Activated CD4-positive, alpha-beta T cell treated with anti-CD3 and anti-CD28 coated beads, Interleukin-2, amount 50 U/mL, for 4 hours (primary cell): ENCODE data around the gene FOLR2.

Source experiments
- DNase-seq, 2 experiments: peaks; one replicate each; pipeline ENCODE4 v3.0.0-alpha.2; 2020

Gene FOLR2

GRCh38 chr11:72208281-72208680 is 8.3 kb upstream of the FOLR2 start:
- no peak for DNase-seq

- no peak for DNase-seq
Measured at GRCh38 chr11:72209101-72209500, 7.5 kb upstream of the FOLR2 start.

- DNase-seq: no peak
Measured at GRCh38 chr11:72217841-72218240, 1.2 kb downstream of the FOLR2 start.

- no peak for DNase-seq
Measured at GRCh38 chr11:72218251-72218745, 1.7 kb downstream of the FOLR2 start.

- DNase-seq: no peak
Measured at GRCh38 chr11:72220696-72221363, 4.2 kb downstream of the FOLR2 start.

GRCh38 chr11:72221386-72222075 is 4.9 kb downstream of the FOLR2 start:
- no peak for DNase-seq

GRCh38 chr11:72222106-72222891 is 5.7 kb downstream of the FOLR2 start:
- no peak for DNase-seq

GRCh38 chr11:72222907-72223614 is 6.5 kb downstream of the FOLR2 start:
- peak; percentile 88 to 90 for DNase-seq

- DNase-seq: peak; percentile 25 to 41
Measured at GRCh38 chr11:72223615-72224563, 7.3 kb downstream of the FOLR2 start.

- peak; percentile 23 to 35 for DNase-seq
Measured at GRCh38 chr11:72224564-72225410, 8.2 kb downstream of the FOLR2 start, which contains the start of gene INPPL1. INPPL1 (plus strand) TSS chr11:72224767; CDS start chr11:72224985, 218 bp downstream.

- DNase-seq: peak in 1 of 2 experiments; percentile 16
Measured at GRCh38 chr11:72225411-72225951, 8.9 kb downstream of the FOLR2 start.

- DNase-seq: no peak
Measured at GRCh38 chr11:72226701-72227100, 10.1 kb downstream of the FOLR2 start.

GRCh38 chr11:72227316-72228228 is 11.0 kb downstream of the FOLR2 start:
- no peak for DNase-seq

GRCh38 chr11:72228229-72228843 is 11.7 kb downstream of the FOLR2 start:
- no peak for DNase-seq

GRCh38 chr11:72228844-72229231 is 12.2 kb downstream of the FOLR2 start:
- DNase-seq: no peak

GRCh38 chr11:72229336-72229924 is 12.8 kb downstream of the FOLR2 start:
- no peak for DNase-seq

GRCh38 chr11:72229925-72230763 is 13.6 kb downstream of the FOLR2 start:
- no peak for DNase-seq
